ENCODE results near the gene LDLRAD4.

The LDLRAD4 gene

GRCh38 chr18:13317801-13318200 lies 99.2 kb downstream of the LDLRAD4 start:
- Histone ChIP-seq H2AFZ (ENCODE audit: low read depth, low read length, severe bottlenecking) (no peak overlapping the region), H3F3A (ENCODE audit: insufficient read depth) (no peaks in the 10 kb centered on the region), H3K9me3 (ENCODE audit: insufficient read depth, low read length) (no peaks in the 10 kb centered on the region), H3K9me2 (replicated peaks; ENCODE audit: insufficient read depth, low read length) (no peaks in the 10 kb centered on the region), H3K9ac (ENCODE audit: low read length) (no peak overlapping the region), H4K20me1 (ENCODE audit: low read depth, low read length) (no peaks in the 10 kb centered on the region), H3K27ac (ENCODE audit: low read depth, low read length) (no peak overlapping the region), H3K36me3 (ENCODE audit: low read length) (no peaks in the 10 kb centered on the region), H3K4me3 (ENCODE audit: insufficient read depth, low read length, poor library complexity, severe bottlenecking) (no peak overlapping the region), H3K79me2 (ENCODE audit: insufficient read depth, low read length) (no peaks in the 10 kb centered on the region), H3K27me3 (ENCODE audit: low read length) (no peaks in the 10 kb centered on the region), H3K4me2 (ENCODE audit: low read depth, low read length, poor library complexity, severe bottlenecking) (no peak overlapping the region)
- TF ChIP-seq CTCF (IDR thresholded peaks at IDR 0.05; ENCODE audit: insufficient read depth, low read length, poor library complexity, severe bottlenecking) = no peak
- TF ChIP-seq EZH2phosphoT487 (conservative IDR thresholded peaks at IDR 0.05; ENCODE audit: low read length) = no peak

DNA sequence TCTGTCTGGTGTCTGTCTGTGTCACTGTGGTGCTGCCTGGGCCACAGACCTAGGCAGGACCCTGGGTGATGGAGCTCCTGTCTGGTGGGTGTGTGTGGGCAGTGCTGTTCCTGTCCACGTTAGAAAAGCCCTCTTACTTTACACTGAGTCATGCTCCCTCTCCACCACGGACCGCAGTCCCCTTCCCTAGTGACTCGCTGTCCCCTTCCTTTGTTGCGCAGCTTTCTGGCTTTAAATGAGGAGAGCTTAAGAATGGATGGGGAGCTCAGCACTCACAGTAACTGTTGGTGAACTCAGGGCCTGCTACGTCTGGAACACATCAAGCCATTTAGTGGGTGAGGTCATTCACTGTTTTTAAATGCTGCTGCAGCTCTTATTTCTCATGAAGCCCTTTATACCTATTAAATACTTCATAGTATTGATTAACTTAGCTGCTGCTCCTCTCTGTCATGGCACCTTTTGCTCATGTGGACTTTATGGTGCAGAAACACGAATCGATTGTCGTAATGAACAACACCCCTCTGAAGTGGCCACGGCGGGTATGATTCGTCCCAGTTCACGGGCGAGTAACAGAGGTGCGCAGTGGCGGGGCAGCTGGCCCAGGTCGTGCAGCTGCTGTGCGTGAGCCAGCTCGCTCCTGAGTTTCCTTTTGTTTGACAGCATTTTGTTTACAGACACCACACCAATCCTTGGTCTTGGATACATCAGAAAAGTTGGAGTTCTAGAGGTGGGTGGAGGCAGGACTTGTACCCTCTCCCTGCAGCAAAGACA lies 100.4 kb downstream of the LDLRAD4 start:
- H3K4me2 ChIP-seq (ENCODE audit: low read depth, low read length, poor library complexity, severe bottlenecking) = no peak overlapping the region
- H3K36me3 ChIP-seq (ENCODE audit: low read length) = no peaks in the 10 kb centered on the region
- no peaks in the 10 kb centered on the region for H3K79me2 ChIP-seq (ENCODE audit: insufficient read depth, low read length)
- H3K27me3 ChIP-seq (ENCODE audit: low read length) = no peaks in the 10 kb centered on the region
- H3K9me3 ChIP-seq (ENCODE audit: insufficient read depth, low read length) = no peaks in the 10 kb centered on the region
- no peak overlapping the region for H2AFZ ChIP-seq (ENCODE audit: low read depth, low read length, severe bottlenecking)
- TF ChIP-seq EZH2phosphoT487 (conservative IDR thresholded peaks at IDR 0.05; ENCODE audit: low read length) = no peak
- no peak overlapping the region for H3K4me3 ChIP-seq (ENCODE audit: insufficient read depth, low read length, poor library complexity, severe bottlenecking)
- H3K9me2 ChIP-seq (replicated peaks; ENCODE audit: insufficient read depth, low read length) = no peaks in the 10 kb centered on the region
- no peak overlapping the region for H3K9ac ChIP-seq (ENCODE audit: low read length)
- no peaks in the 10 kb centered on the region for H3F3A ChIP-seq (ENCODE audit: insufficient read depth)
- H3K27ac ChIP-seq (ENCODE audit: low read depth, low read length) = no peak overlapping the region
- H4K20me1 ChIP-seq (ENCODE audit: low read depth, low read length) = no peaks in the 10 kb centered on the region

DNA sequence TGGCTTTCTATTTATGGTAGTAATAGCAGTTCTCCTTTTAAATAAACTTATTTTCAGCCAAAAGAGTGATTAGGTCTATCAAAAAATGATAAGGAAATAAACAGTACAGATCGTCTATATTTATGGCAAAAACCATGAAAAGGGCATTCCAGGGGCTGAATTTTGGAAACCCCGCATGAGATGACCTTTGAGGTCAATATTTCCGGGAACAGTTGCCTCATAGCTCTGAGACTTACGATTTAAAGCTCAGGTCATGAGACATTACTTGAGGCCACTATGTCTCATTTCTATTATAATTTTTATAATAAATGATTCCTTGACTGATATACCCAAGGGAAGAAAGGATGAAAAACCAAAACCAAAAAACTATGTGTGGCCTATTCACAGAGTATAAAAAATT lies 101.1 kb downstream of the LDLRAD4 start:
- no peak overlapping the region for H3K4me2 ChIP-seq (ENCODE audit: low read depth, low read length, poor library complexity, severe bottlenecking)
- H3K79me2 ChIP-seq (ENCODE audit: insufficient read depth, low read length) = no peaks in the 10 kb centered on the region
- no peak overlapping the region for H3K27ac ChIP-seq (ENCODE audit: low read depth, low read length)
- H3K36me3 ChIP-seq (ENCODE audit: low read length) = no peaks in the 10 kb centered on the region
- H3F3A ChIP-seq (ENCODE audit: insufficient read depth) = no peaks in the 10 kb centered on the region
- H2AFZ ChIP-seq (ENCODE audit: low read depth, low read length, severe bottlenecking) = no peak overlapping the region
- TF ChIP-seq EZH2phosphoT487 (conservative IDR thresholded peaks at IDR 0.05; ENCODE audit: low read length) = no peak
- no peak for TF ChIP-seq CTCF (IDR thresholded peaks at IDR 0.05; ENCODE audit: insufficient read depth, low read length, poor library complexity, severe bottlenecking)
- no peaks in the 10 kb centered on the region for H4K20me1 ChIP-seq (ENCODE audit: low read depth, low read length)
- H3K27me3 ChIP-seq (ENCODE audit: low read length) = no peaks in the 10 kb centered on the region
- H3K9me3 ChIP-seq (ENCODE audit: insufficient read depth, low read length) = no peaks in the 10 kb centered on the region
- no peak overlapping the region for H3K9ac ChIP-seq (ENCODE audit: low read length)
- H3K4me3 ChIP-seq (ENCODE audit: insufficient read depth, low read length, poor library complexity, severe bottlenecking) = no peak overlapping the region
- H3K9me2 ChIP-seq (replicated peaks; ENCODE audit: insufficient read depth, low read length) = no peaks in the 10 kb centered on the region

DNA sequence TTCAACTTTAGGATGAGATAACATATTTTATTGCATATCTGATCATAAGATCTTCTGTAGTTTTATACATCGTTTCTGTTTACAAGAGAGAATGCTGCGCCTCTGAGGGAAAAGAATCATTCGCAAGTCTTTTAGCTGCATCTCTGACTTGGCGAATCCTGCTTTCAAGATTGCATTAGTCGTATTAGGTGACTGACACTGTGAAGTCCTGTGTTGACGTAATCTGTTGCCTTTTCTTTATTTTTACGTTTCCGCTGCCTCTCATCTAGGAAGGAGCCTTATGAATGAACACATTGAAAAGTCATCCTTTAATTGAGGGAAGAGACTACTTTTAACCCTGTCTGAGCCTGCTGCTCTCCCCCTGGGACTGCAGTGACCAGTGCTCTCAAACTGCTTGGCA lies 101.5 kb downstream of the LDLRAD4 start:
- Histone ChIP-seq H3K9me3 (ENCODE audit: insufficient read depth, low read length) (no peaks in the 10 kb centered on the region), H3K4me3 (ENCODE audit: insufficient read depth, low read length, poor library complexity, severe bottlenecking) (no peak overlapping the region), H3K4me2 (ENCODE audit: low read depth, low read length, poor library complexity, severe bottlenecking) (no peak overlapping the region), H3K36me3 (ENCODE audit: low read length) (no peaks in the 10 kb centered on the region), H3K9me2 (replicated peaks; ENCODE audit: insufficient read depth, low read length) (no peaks in the 10 kb centered on the region), H3K27me3 (ENCODE audit: low read length) (no peaks in the 10 kb centered on the region), H3K79me2 (ENCODE audit: insufficient read depth, low read length) (no peaks in the 10 kb centered on the region), H3F3A (ENCODE audit: insufficient read depth) (no peaks in the 10 kb centered on the region), H2AFZ (ENCODE audit: low read depth, low read length, severe bottlenecking) (no peak overlapping the region), H4K20me1 (ENCODE audit: low read depth, low read length) (no peaks in the 10 kb centered on the region), H3K27ac (ENCODE audit: low read depth, low read length) (no peak overlapping the region), H3K9ac (ENCODE audit: low read length) (no peak overlapping the region)
- TF ChIP-seq EZH2phosphoT487 (conservative IDR thresholded peaks at IDR 0.05; ENCODE audit: low read length) = no peak
- TF ChIP-seq CTCF (IDR thresholded peaks at IDR 0.05; ENCODE audit: insufficient read depth, low read length, poor library complexity, severe bottlenecking) = no peak

Data from SU-DHL-6 (cell line).